Immature natural killer cell (primary cell): ENCODE measurements around the gene CTNNA2. TPM values are rescaled to one million over a fixed set of nuclear protein-coding genes. Genes with fewer than 3 reads are reported as not detected.

Experiments
- DNase-seq, 3 donors: peaks; one replicate each; pipeline ENCODE4 v3.0.0; 2022; ENCODE audit warnings: mixed read lengths in 1 of 3
- H3K27ac Mint-ChIP-seq, 6 donors: one replicate each; pipeline ENCODE4 v1.8.0; 2020; ENCODE audit warnings: mixed read lengths in 6 of 6, mild to moderate bottlenecking in 5 of 6, inconsistent platforms in 4 of 6, moderate library complexity in 3 of 6
- H3K27me3 Mint-ChIP-seq, 3 donors: one replicate each; pipeline ENCODE4 v1.8.0; 2020 to 2021; ENCODE audit warnings: low read depth in 3 of 3, mild to moderate bottlenecking in 3 of 3, mixed read lengths in 3 of 3, moderate library complexity in 3 of 3, inconsistent platforms in 1 of 3
- H3K36me3 Mint-ChIP-seq, 3 donors: one replicate each; pipeline ENCODE4 v1.8.0; 2020; ENCODE audit warnings: mixed read lengths in 3 of 3, inconsistent platforms in 2 of 3, mild to moderate bottlenecking in 2 of 3
- H3K4me1 Mint-ChIP-seq, 2 donors: one replicate each; pipeline ENCODE4 v1.8.0; 2020; ENCODE audit warnings: inconsistent platforms in 2 of 2, mild to moderate bottlenecking in 2 of 2, mixed read lengths in 2 of 2, moderate library complexity in 1 of 2
- H3K4me3 Mint-ChIP-seq, 5 donors: one replicate each; pipeline ENCODE4 v1.8.0; 2020; ENCODE audit warnings: mild to moderate bottlenecking in 5 of 5, mixed read lengths in 5 of 5, inconsistent platforms in 3 of 5, moderate library complexity in 3 of 5
- H3K9me3 Mint-ChIP-seq, 6 donors: one replicate each; pipeline ENCODE4 v1.8.0; 2020; ENCODE audit warnings: mild to moderate bottlenecking in 6 of 6, mixed read lengths in 6 of 6, inconsistent platforms in 4 of 6, moderate library complexity in 3 of 6
- polyA plus RNA-seq, 3 donors: library from polyadenylated mRNA; unstranded; fragments of 300-500 nt; fragmentation: Illumina TruSeq; gene quantifications; one replicate each; pipeline ENCODE4 v1.2.3, GENCODE V29; 2021

The CTNNA2 gene
- polyA plus RNA-seq, 3 donors from 2014 or later, result not detected

- peaks cover 10 to 30% (median 23%) of the 10 kb centered on the region in 6 donors for H3K9me3 Mint-ChIP-seq
Observed at GRCh38 chr2:80335411-80335810, 822.6 kb downstream of the CTNNA2 start.

DNA sequence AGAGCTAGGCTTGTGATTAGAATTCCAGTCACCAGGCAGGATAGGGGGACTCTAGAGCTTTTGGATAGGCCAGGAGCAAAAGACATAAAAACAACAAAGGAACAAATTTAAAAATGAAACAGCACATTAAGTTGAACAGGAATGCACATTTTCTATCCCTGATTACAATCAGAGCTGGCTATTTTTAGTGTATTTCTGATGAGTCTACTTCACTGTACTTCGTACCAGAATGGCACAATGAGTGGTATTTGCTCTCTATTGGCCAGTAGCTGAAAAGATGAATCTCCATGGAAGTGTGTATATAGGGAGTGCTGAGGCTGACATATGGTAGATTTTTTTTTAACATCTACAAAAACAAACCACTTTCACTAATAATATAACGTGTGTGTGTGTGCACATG is 825.9 kb downstream of the CTNNA2 start:
- H3K27ac Mint-ChIP-seq, result no peak overlapping the region
- no peak for DNase-seq
- peaks cover 3 to 25% (median 18%) of the 10 kb centered on the region in 6 donors for H3K9me3 Mint-ChIP-seq
- no peaks in the 10 kb centered on the region for H3K4me1 Mint-ChIP-seq
- peaks cover 0 to 3% (median 0%) of the 10 kb centered on the region in 3 donors for H3K36me3 Mint-ChIP-seq
- H3K4me3 Mint-ChIP-seq, result no peak overlapping the region
- no peaks in the 10 kb centered on the region for H3K27me3 Mint-ChIP-seq

More at GRCh38 chr2:80335411-80335810, 822.6 kb downstream of the CTNNA2 start:
- Mint-ChIP-seq H3K4me3 (no peak overlapping the region), H3K4me1 (no peaks in the 10 kb centered on the region), H3K36me3 (peaks cover 0 to 3% (median 3%) of the 10 kb centered on the region in 3 donors), H3K27me3 (peaks cover 0 to 2% (median 2%) of the 10 kb centered on the region in 3 donors), H3K27ac (no peak overlapping the region)
- DNase-seq, result no peak

DNA sequence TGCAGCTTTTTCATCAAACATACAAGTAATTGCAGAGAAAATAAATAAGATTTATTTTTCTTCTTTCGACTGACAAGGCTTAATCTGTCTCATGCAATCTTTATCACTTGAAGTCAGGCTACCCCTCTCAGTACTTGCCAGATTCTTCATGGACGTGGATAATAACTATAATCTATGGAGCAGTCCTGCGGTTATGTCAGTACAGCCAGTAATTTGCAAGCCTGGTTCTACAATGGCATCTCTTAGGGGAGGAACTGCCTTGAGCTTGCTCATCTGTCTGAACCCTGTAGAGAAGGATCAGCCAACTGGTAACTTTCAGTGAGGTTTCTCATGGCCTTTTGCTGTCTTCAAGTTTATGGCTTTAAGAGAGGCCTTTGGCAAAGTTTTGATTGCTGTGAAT is 827.2 kb downstream of the CTNNA2 start:
- Mint-ChIP-seq H3K4me3 (no peak overlapping the region), H3K4me1 (no peaks in the 10 kb centered on the region), H3K27ac (no peak overlapping the region), H3K27me3 (peaks cover 0 to 2% (median 0%) of the 10 kb centered on the region in 3 donors), H3K36me3 (peaks cover 0 to 4% (median 0%) of the 10 kb centered on the region in 3 donors), H3K9me3 (peaks cover 9 to 27% (median 14%) of the 10 kb centered on the region in 6 donors)
- no peak for DNase-seq

DNA sequence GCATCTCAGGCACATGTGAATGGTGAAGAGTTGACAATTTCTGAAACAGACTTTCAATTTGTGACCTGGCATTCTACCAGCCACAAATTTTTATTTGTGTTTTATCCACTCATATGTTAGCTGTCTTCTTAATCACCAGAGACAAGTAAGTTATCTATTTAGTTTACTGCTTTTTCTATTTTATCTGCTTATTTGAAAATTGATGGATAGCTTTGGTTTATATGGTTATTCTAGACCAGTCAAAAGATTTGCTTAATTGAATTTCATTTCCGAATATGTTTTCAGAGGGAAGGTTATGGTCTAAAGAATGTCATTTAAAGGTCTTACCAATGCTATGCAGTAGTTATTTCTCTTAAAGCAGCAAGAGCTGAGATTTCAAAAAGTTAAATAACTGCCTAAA is 835.2 kb downstream of the CTNNA2 start:
- Mint-ChIP-seq H3K36me3 (peaks cover 0 to 4% (median 0%) of the 10 kb centered on the region in 3 donors), H3K4me1 (no peaks in the 10 kb centered on the region), H3K27me3 (peaks cover 0 to 2% (median 1%) of the 10 kb centered on the region in 3 donors), H3K9me3 (peaks cover 2 to 51% (median 12%) of the 10 kb centered on the region in 6 donors), H3K4me3 (no peak overlapping the region), H3K27ac (no peak overlapping the region)
- DNase-seq, result no peak

- H3K27me3 Mint-ChIP-seq, result peaks cover 0 to 2% (median 1%) of the 10 kb centered on the region in 3 donors
- H3K4me3 Mint-ChIP-seq, result no peak overlapping the region
- peaks cover 3 to 48% (median 10%) of the 10 kb centered on the region in 6 donors for H3K9me3 Mint-ChIP-seq
- H3K4me1 Mint-ChIP-seq, result no peaks in the 10 kb centered on the region
- peaks cover 0 to 4% (median 0%) of the 10 kb centered on the region in 3 donors for H3K36me3 Mint-ChIP-seq
- H3K27ac Mint-ChIP-seq, result no peak overlapping the region
- DNase-seq, result no peak
Observed at GRCh38 chr2:80348953-80349352, 836.1 kb downstream of the CTNNA2 start.

- peaks cover 0 to 1% (median 0%) of the 10 kb centered on the region in 3 donors for H3K27me3 Mint-ChIP-seq
- no peak for DNase-seq
- no peaks in the 10 kb centered on the region for H3K4me1 Mint-ChIP-seq
- H3K36me3 Mint-ChIP-seq, result no peaks in the 10 kb centered on the region
- H3K9me3 Mint-ChIP-seq, result peaks cover 4 to 51% (median 10%) of the 10 kb centered on the region in 6 donors
- no peak overlapping the region for H3K27ac Mint-ChIP-seq
- H3K4me3 Mint-ChIP-seq, result no peak overlapping the region
Observed at GRCh38 chr2:80351231-80351630, 838.4 kb downstream of the CTNNA2 start.

DNA sequence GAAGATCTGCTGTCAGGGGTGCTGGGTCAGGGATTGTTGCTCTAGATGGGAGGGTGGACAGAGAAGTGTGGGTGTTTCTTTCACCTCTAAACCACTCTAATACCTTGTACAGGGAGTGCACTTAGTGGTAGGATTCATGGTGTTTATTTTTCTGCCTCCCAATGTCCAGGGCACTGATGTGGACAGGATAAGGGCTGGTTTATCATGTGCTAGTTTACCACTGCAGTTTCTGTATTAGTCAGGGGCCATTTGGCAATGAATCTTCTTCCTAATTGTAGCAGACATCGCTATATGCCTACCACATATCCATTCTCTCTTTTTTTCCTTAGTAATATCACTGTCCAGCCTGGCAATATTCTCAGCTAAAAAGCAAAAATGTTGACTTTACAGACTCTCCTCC is 842.0 kb downstream of the CTNNA2 start:
- DNase-seq, result no peak
- no peaks in the 10 kb centered on the region for H3K4me1 Mint-ChIP-seq
- H3K36me3 Mint-ChIP-seq, result no peaks in the 10 kb centered on the region
- no peak overlapping the region for H3K27ac Mint-ChIP-seq
- no peaks in the 10 kb centered on the region for H3K27me3 Mint-ChIP-seq
- H3K9me3 Mint-ChIP-seq, result peaks cover 0 to 50% (median 15%) of the 10 kb centered on the region in 6 donors
- H3K4me3 Mint-ChIP-seq, result no peak overlapping the region

GRCh38 chr2:80361904-80362303 is 849.1 kb downstream of the CTNNA2 start:
- H3K27ac Mint-ChIP-seq, result no peak overlapping the region
- peaks cover 0 to 2% (median 0%) of the 10 kb centered on the region in 3 donors for H3K27me3 Mint-ChIP-seq
- H3K4me1 Mint-ChIP-seq, result no peaks in the 10 kb centered on the region
- no peaks in the 10 kb centered on the region for H3K36me3 Mint-ChIP-seq
- no peak overlapping the region for H3K4me3 Mint-ChIP-seq
- H3K9me3 Mint-ChIP-seq, result peaks cover 7 to 42% (median 12%) of the 10 kb centered on the region in 6 donors
- no peak for DNase-seq

GRCh38 chr2:80363330-80363729 is 850.5 kb downstream of the CTNNA2 start:
- no peaks in the 10 kb centered on the region for H3K36me3 Mint-ChIP-seq
- H3K9me3 Mint-ChIP-seq, result peaks cover 7 to 41% (median 17%) of the 10 kb centered on the region in 6 donors
- no peak overlapping the region for H3K4me3 Mint-ChIP-seq
- no peak for DNase-seq
- no peaks in the 10 kb centered on the region for H3K4me1 Mint-ChIP-seq
- peaks cover 0 to 2% (median 0%) of the 10 kb centered on the region in 3 donors for H3K27me3 Mint-ChIP-seq
- no peak overlapping the region for H3K27ac Mint-ChIP-seq

GRCh38 chr2:80363791-80364349 is 851.0 kb downstream of the CTNNA2 start:
- no peak for DNase-seq
- H3K36me3 Mint-ChIP-seq, result no peaks in the 10 kb centered on the region
- H3K27ac Mint-ChIP-seq, result no peak overlapping the region
- H3K4me1 Mint-ChIP-seq, result no peaks in the 10 kb centered on the region
- H3K9me3 Mint-ChIP-seq, result peaks cover 7 to 43% (median 18%) of the 10 kb centered on the region in 6 donors
- no peak overlapping the region for H3K4me3 Mint-ChIP-seq
- peaks cover 0 to 2% (median 0%) of the 10 kb centered on the region in 3 donors for H3K27me3 Mint-ChIP-seq

DNA sequence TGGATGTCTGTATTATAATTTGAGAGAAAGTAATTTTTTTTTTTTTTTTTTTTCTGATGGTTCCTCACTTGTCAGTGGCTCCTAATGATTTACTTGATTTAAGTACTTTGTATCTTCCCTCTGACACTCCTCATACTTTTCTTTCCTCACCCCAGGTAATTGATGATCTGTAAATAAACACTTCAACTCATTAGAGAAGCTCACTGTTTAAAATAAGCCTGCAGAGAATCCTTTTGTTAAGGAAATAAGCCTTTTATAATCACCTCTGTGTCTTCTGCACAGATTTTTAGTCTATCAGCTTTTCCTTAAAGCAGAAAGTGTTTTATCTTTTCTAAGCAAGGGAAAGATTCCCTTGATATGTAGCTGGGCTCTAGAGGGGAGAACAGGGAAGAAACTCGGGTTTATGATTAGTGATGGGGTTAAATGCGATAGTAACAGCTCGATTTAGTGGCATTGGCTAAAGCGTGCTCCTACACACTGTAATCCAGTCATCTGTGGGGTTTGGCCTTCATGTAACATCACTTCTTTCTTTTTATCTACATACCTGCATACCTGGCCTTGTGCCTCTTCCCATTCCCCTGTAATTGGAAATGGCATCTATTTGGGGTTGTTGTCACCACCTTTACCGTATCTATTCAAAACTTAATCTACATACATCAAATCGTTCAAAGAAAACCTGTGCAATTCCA is 851.8 kb downstream of the CTNNA2 start:
- no peaks in the 10 kb centered on the region for H3K36me3 Mint-ChIP-seq
- peaks cover 3 to 43% (median 19%) of the 10 kb centered on the region in 6 donors for H3K9me3 Mint-ChIP-seq
- no peak overlapping the region for H3K27ac Mint-ChIP-seq
- no peak overlapping the region for H3K4me3 Mint-ChIP-seq
- no peak for DNase-seq
- no peaks in the 10 kb centered on the region for H3K4me1 Mint-ChIP-seq
- peaks cover 0 to 2% (median 0%) of the 10 kb centered on the region in 3 donors for H3K27me3 Mint-ChIP-seq

DNA sequence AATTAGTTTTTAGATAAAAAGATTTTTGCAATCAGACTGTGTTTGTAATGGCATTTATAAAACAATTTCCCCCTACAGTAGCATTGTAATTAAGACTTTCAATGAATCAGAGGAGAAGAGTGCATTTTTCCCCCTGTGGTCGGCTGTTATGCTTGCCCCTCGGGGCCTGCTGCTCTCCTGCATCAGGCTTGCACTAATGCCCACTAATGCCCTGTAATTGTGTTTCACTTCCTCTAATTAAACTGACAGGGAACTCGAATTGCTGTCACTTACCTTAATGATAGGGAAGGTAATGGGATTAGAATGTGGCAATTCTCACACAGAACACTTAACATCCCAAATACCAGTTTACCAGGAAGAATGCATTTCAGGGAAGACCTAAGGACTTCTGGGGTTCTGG is 852.9 kb downstream of the CTNNA2 start:
- Mint-ChIP-seq H3K4me1 (no peaks in the 10 kb centered on the region), H3K36me3 (no peaks in the 10 kb centered on the region), H3K27me3 (peaks cover 0 to 2% (median 0%) of the 10 kb centered on the region in 3 donors), H3K4me3 (no peak overlapping the region), H3K9me3 (peaks cover 3 to 46% (median 20%) of the 10 kb centered on the region in 6 donors), H3K27ac (no peak overlapping the region)
- DNase-seq, result no peak

DNA sequence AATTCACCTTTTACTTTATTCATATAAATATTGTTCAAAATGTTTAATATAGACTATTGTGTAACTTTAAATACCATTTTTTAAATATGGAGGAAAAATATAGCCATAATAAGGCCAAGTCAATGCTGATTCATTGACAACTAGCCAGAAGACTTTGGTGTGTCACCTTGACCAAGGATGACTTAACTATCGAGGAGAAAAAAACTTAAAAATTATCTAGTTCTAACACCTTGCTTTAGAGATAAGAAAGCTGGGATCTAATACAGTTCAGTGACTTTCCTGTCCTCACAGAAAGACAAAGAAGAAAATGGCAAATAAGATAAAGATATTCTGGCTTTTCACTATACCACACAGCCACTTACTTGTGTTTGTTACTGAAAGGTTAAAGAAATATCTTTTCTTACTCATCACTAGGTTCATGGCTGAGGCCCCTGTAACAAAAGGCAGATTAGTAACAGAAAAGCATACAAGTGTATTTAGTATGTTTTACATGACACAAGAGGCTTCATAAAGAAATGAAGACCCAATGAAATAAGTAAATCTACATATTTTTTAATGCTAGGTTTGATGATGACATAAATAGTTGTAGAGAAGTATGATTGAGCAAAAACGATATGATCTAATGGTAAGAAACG is 857.6 kb downstream of the CTNNA2 start:
- Mint-ChIP-seq H3K36me3 (no peaks in the 10 kb centered on the region), H3K9me3 (peaks cover 0 to 27% (median 21%) of the 10 kb centered on the region in 6 donors), H3K4me3 (no peak overlapping the region), H3K27ac (no peak overlapping the region), H3K4me1 (no peaks in the 10 kb centered on the region), H3K27me3 (peaks cover 0 to 3% (median 2%) of the 10 kb centered on the region in 3 donors)
- no peak for DNase-seq

DNA sequence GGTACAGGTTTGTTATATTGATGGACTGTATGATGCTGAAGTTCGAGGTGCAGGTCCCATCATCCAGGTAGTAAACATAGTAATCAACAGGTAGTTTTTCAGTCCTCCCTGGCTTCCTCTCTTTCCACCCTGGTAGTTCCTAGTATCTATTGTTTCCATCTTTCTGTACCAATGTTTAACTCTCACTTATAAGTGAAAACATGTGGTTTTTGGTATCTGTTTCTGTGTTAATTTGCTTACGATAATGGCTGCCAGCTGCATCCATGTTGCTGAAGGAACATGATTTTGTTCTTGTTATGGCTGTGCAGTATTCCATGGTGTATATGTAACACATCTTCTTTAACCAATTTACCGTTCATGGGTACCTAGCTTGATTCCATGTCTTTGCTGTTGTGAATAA is 861.3 kb downstream of the CTNNA2 start:
- no peaks in the 10 kb centered on the region for H3K36me3 Mint-ChIP-seq
- no peaks in the 10 kb centered on the region for H3K4me1 Mint-ChIP-seq
- H3K4me3 Mint-ChIP-seq, result no peak overlapping the region
- H3K27me3 Mint-ChIP-seq, result peaks cover 0 to 4% (median 0%) of the 10 kb centered on the region in 3 donors
- no peak overlapping the region for H3K27ac Mint-ChIP-seq
- peaks cover 12 to 46% (median 21%) of the 10 kb centered on the region in 6 donors for H3K9me3 Mint-ChIP-seq
- no peak for DNase-seq
